CD14-positive monocyte (primary cell): ENCODE measurements around the gene PPFIBP2. TPM values are rescaled to one million over a fixed set of nuclear protein-coding genes. Genes with fewer than 3 reads are reported as not detected.

Experiments
- DNase-seq, 3 donors: peaks; one replicate each; pipeline ENCODE4 v3.0.0-alpha.2; 2011 to 2022
- H2AFZ ChIP-seq: 2 replicates; pipeline ENCODE4 v1.6.0; 2012; ENCODE audit warnings: mild to moderate bottlenecking, low read depth, low read length, inconsistent platforms; ENCODE audit not compliant: insufficient read depth, poor library complexity, severe bottlenecking
- H3K27ac ChIP-seq, 2 donors: 1 replicate in 1 of 2; 2 replicates in 1 of 2; pipeline ENCODE4 v1.5.1; 2012 to 2013; ENCODE audit warnings: low read length in 2 of 2, control low read depth in 1 of 2, inconsistent platforms in 1 of 2, low read depth in 1 of 2, mild to moderate bottlenecking in 1 of 2
- H3K27me3 ChIP-seq, 2 donors: one replicate each; pipeline versions ENCODE4 v1.6.0 to v1.6.1; 2011 to 2013; ENCODE audit warnings: low read length in 2 of 2; ENCODE audit not compliant: control insufficient read depth in 2 of 2, insufficient read depth in 2 of 2
- H3K36me3 ChIP-seq, 2 donors: replicated peaks in 1 of 2; 1 replicate in 1 of 2; 2 replicates in 1 of 2; pipeline versions ENCODE4 v1.5.1 to v1.6.1; 2012 to 2013; ENCODE audit warnings: low read length in 2 of 2, control low read depth in 1 of 2, inconsistent platforms in 1 of 2, mild to moderate bottlenecking in 1 of 2; ENCODE audit not compliant: insufficient read depth in 2 of 2, control insufficient read depth in 1 of 2
- H3K4me1 ChIP-seq, 2 donors: 1 replicate in 1 of 2; 2 replicates in 1 of 2; pipeline versions ENCODE4 v1.5.1 to v1.6.1; 2012 to 2013; ENCODE audit warnings: low read length in 2 of 2, control low read depth in 1 of 2, inconsistent platforms in 1 of 2, mild to moderate bottlenecking in 1 of 2, moderate library complexity in 1 of 2; ENCODE audit not compliant: insufficient read depth in 2 of 2, control insufficient read depth in 1 of 2
- H3K4me2 ChIP-seq: replicated peaks from 2 replicates; pipeline ENCODE3; 2012; ENCODE audit warnings: low read length, moderate library complexity, mild to moderate bottlenecking; ENCODE audit not compliant: poor library complexity, severe bottlenecking; ENCODE audit errors: extremely low read depth
- H3K4me3 ChIP-seq, 3 experiments: fragments of 200-600 bp in 1 of 3; sonication (generic) in 1 of 3; replicated peaks in 1 of 3; 1 replicate in 2 of 3; 2 replicates in 1 of 3; pipeline ENCODE4 v1.5.1; 2011 to 2013; ENCODE audit warnings: low read length in 3 of 3, mild to moderate bottlenecking in 3 of 3, control low read depth in 2 of 3, low read depth in 2 of 3, inconsistent platforms in 1 of 3, moderate library complexity in 1 of 3
- H3K79me2 ChIP-seq: 2 replicates; pipeline ENCODE4 v1.6.0; 2012; ENCODE audit warnings: mild to moderate bottlenecking, control low read depth, inconsistent platforms, low read length, moderate library complexity; ENCODE audit not compliant: insufficient read depth
- H3K9ac ChIP-seq: 2 replicates; pipeline ENCODE4 v1.6.0; 2017; ENCODE audit warnings: low read length, mild to moderate bottlenecking; ENCODE audit not compliant: insufficient read depth, poor library complexity, severe bottlenecking
- H3K9me3 ChIP-seq, 2 donors: replicated peaks in 1 of 2; 1 replicate in 1 of 2; 2 replicates in 1 of 2; pipeline versions ENCODE4 v1.5.1 to v1.6.1; 2012 to 2013; ENCODE audit warnings: low read length in 2 of 2, control low read depth in 1 of 2; ENCODE audit not compliant: control insufficient read depth in 1 of 2, insufficient read depth in 1 of 2
- H4K20me1 ChIP-seq: 2 replicates; pipeline ENCODE4 v1.6.0; 2012; ENCODE audit warnings: mild to moderate bottlenecking, low read length, control low read depth, moderate library complexity; ENCODE audit not compliant: insufficient read depth
- H3K27ac Mint-ChIP-seq, 7 donors: one replicate each; pipeline ENCODE4 v1.8.0; 2020; ENCODE audit warnings: mild to moderate bottlenecking in 7 of 7, mixed read lengths in 7 of 7, moderate library complexity in 6 of 7, inconsistent platforms in 2 of 7
- H3K27me3 Mint-ChIP-seq, 3 donors: one replicate each; pipeline ENCODE4 v1.8.0; 2021 to 2022; ENCODE audit warnings: low read depth in 3 of 3, mild to moderate bottlenecking in 3 of 3, mixed read lengths in 3 of 3, moderate library complexity in 3 of 3, inconsistent platforms in 1 of 3
- H3K36me3 Mint-ChIP-seq, 2 donors: one replicate each; pipeline ENCODE4 v1.8.0; 2020; ENCODE audit warnings: mixed read lengths in 2 of 2, inconsistent platforms in 1 of 2, mild to moderate bottlenecking in 1 of 2
- H3K4me1 Mint-ChIP-seq: one replicate; pipeline ENCODE4 v1.8.0; 2020; ENCODE audit warnings: mild to moderate bottlenecking, mixed read lengths
- H3K4me3 Mint-ChIP-seq, 2 donors: one replicate each; pipeline ENCODE4 v1.8.0; 2020; ENCODE audit warnings: mild to moderate bottlenecking in 2 of 2, mixed read lengths in 2 of 2, moderate library complexity in 1 of 2
- H3K9me3 Mint-ChIP-seq, 7 donors: one replicate each; pipeline ENCODE4 v1.8.0; 2020 to 2022; ENCODE audit warnings: mixed read lengths in 7 of 7, mild to moderate bottlenecking in 6 of 7, moderate library complexity in 6 of 7, inconsistent platforms in 2 of 7
- WGBS: methylation state at CpG from one replicate; pipeline ENCODE4 v1.1.5; 2013; ENCODE audit warnings: missing lambda C conversion rate; ENCODE audit not compliant: insufficient coverage; 5-methylcytosine and 5-hydroxymethylcytosine counted together
- intact Hi-C, 2 donors: fragments of 100-400 bp; cut with micrococcal nuclease; formaldehyde crosslinking; loops; one replicate each; pipeline versions ENCODE4 v1.15.0 to v1.15.1; 2023
- polyA plus RNA-seq, 3 donors: library from polyadenylated mRNA; depleted of rRNA in 1 of 3; unstranded in 2 of 3; stranded (reverse) in 1 of 3; fragments of 300-500 nt in 2 of 3; fragments of >200 nt in 1 of 3; fragmentation: Illumina TruSeq in 2 of 3; gene quantifications; 1 replicate in 2 of 3; 2 replicates in 1 of 3; pipeline ENCODE4 v1.2.3, GENCODE V29; 2012 to 2021
- TF ChIP-seq, protein P1 (sequence below): fragments of 200-600 bp; IDR thresholded peaks from one replicate; pipeline ENCODE4 v1.8.0; 2022; ENCODE audit warnings: antibody characterized with exemption, mild to moderate bottlenecking

Gene PPFIBP2
- polyA plus RNA-seq, 3 donors = 5.9 to 41.6 (median 8.6) TPM

DNA sequence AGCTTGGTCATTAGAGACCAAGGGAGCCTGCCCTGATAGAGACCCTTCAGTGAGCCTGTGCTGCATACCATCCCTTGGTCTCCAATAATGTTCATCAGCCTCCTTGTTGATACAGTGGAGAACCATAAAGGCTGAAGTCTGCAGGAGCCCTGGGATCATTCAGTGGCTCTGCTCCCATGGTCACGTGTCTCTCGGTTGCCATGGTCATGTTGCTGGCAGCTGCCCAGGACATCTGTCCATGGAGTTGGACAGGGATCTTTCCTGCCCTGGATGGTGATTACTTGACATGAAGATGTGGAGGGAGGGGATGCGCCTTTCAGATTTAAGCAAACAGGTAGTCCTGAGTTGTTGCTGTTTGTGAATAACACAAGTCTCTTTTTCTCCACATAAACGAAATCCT lies 121.3 kb downstream of the PPFIBP2 start:
- H3K4me3 ChIP-seq = no peak overlapping the region
- DNase-seq = no peak
- H3K79me2 ChIP-seq = no peaks in the 10 kb centered on the region
- Mint-ChIP-seq H3K27me3 (peaks cover 0 to 4% (median 3%) of the 10 kb centered on the region in 3 donors), H3K4me1 (peaks cover 5% of the 10 kb centered on the region), H3K9me3 (peaks cover 0 to 2% (median 0%) of the 10 kb centered on the region in 7 donors), H3K4me3 (no peak overlapping the region), H3K27ac (no peak overlapping the region), H3K36me3 (peaks cover 98 to 99% of the 10 kb centered on the region in 2 donors)
- no peaks in the 10 kb centered on the region for H3K9me3 ChIP-seq
- no peaks in the 10 kb centered on the region for H3K27me3 ChIP-seq
- no peak overlapping the region for H3K9ac ChIP-seq
- peaks cover 94 to 100% of the 10 kb centered on the region in 2 donors for H3K36me3 ChIP-seq
- H2AFZ ChIP-seq = no peak overlapping the region
- TF ChIP-seq, protein P1, sequence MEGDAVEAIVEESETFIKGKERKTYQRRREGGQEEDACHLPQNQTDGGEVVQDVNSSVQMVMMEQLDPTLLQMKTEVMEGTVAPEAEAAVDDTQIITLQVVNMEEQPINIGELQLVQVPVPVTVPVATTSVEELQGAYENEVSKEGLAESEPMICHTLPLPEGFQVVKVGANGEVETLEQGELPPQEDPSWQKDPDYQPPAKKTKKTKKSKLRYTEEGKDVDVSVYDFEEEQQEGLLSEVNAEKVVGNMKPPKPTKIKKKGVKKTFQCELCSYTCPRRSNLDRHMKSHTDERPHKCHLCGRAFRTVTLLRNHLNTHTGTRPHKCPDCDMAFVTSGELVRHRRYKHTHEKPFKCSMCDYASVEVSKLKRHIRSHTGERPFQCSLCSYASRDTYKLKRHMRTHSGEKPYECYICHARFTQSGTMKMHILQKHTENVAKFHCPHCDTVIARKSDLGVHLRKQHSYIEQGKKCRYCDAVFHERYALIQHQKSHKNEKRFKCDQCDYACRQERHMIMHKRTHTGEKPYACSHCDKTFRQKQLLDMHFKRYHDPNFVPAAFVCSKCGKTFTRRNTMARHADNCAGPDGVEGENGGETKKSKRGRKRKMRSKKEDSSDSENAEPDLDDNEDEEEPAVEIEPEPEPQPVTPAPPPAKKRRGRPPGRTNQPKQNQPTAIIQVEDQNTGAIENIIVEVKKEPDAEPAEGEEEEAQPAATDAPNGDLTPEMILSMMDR = no peak
- WGBS = 100% methylated on average over 2 of the region's 4 CpGs
- no peak overlapping the region for H3K27ac ChIP-seq
- no peaks in the 10 kb centered on the region for H3K4me1 ChIP-seq
- no peak overlapping the region for H3K4me2 ChIP-seq
- intact Hi-C loops = no loop called here
- H4K20me1 ChIP-seq = no peaks in the 10 kb centered on the region

DNA sequence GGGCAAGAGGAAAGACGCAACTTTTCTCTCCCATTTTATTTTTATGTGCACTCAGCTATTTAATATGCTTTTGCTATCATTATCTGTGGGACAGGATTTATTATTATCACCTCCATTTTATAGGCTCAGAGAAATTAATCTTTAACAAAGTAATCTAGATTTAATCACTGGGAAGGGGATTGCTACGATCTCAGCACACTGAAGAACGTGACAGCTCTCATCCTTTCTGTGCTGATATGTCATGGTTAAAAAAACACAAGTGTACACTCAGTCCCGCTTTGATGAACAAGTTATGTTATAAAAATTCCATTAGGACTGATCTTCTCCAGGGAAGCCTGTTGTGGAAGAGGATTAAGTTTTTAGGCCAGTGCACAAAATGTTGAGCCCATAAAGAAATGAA lies 121.9 kb downstream of the PPFIBP2 start:
- TF ChIP-seq, protein P1 = no peak
- no peak overlapping the region for H3K4me3 Mint-ChIP-seq
- no peak overlapping the region for H3K4me2 ChIP-seq
- no peak for DNase-seq
- H3K27me3 ChIP-seq = no peaks in the 10 kb centered on the region
- intact Hi-C loops = no loop called here
- H3K79me2 ChIP-seq = no peaks in the 10 kb centered on the region
- WGBS = no CpG with 5 or more reads among the region's 4 CpGs
- no peak overlapping the region for H2AFZ ChIP-seq
- no peaks in the 10 kb centered on the region for H3K9me3 ChIP-seq
- H3K4me1 ChIP-seq = no peaks in the 10 kb centered on the region
- no peak overlapping the region for H3K4me3 ChIP-seq
- no peak overlapping the region for H3K27ac Mint-ChIP-seq
- peaks cover 0 to 2% (median 0%) of the 10 kb centered on the region in 7 donors for H3K9me3 Mint-ChIP-seq
- peaks cover 98 to 99% of the 10 kb centered on the region in 2 donors for H3K36me3 Mint-ChIP-seq
- H3K27me3 Mint-ChIP-seq = peaks cover 0 to 4% (median 3%) of the 10 kb centered on the region in 3 donors
- H3K36me3 ChIP-seq = peaks cover 94 to 100% of the 10 kb centered on the region in 2 donors
- H3K9ac ChIP-seq = no peak overlapping the region
- H3K27ac ChIP-seq = no peak overlapping the region
- peaks cover 5% of the 10 kb centered on the region for H3K4me1 Mint-ChIP-seq
- H4K20me1 ChIP-seq = no peaks in the 10 kb centered on the region
